ENCODE results near the gene PRKCE.
"Not testable (repeated sequence)": the region's sequence is repeated elsewhere in the genome, so short reads cannot be mapped to it uniquely, and the experiment has no call there.

PRKCE gene

GRCh38 chr2:45889620-45890370 lies 238.3 kb downstream of the PRKCE start:
- no peak for DNase-seq (ENCODE audit: low spot score)

- not testable (repeated sequence) for DNase-seq (ENCODE audit: low spot score)
Observed at GRCh38 chr2:45890371-45890646, 238.8 kb downstream of the PRKCE start.

- DNase-seq (ENCODE audit: low spot score), result no peak
Observed at GRCh38 chr2:45890819-45891218, 239.3 kb downstream of the PRKCE start.

DNA sequence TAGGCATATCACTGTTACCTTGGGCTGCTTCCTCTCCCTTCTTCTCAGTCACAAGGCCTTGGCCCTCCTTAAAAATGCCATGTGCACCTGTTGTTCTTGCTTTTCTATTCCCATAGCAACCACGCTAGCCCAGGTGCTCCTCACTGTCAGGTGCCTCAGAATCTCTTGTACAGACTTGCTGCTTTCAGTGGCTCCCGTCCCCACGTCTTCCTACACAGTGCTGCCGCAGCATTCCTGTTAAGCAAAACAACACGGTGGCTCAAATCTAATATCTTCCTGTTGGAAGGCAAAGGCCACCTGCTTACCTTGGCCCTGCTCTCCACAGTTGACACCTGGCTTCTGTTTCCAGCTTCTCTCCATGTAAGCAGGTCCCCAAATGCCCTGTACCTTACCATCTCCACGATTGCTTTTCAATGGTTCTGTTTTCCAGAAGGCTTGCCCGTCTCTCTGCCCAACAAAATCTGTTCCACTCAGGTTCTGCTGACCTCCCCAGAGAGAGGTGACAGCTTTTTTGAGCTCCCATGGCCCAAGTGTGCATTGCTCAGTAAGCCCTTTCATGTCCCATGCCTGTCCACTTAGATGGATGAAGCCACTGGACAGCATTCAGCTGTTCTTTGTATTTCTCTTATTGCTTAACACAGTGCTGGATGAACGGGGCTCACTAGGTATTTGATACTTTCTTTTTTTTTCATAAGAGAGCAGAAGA lies 240.4 kb downstream of the PRKCE start:
- no peak for DNase-seq (ENCODE audit: low spot score)

DNA sequence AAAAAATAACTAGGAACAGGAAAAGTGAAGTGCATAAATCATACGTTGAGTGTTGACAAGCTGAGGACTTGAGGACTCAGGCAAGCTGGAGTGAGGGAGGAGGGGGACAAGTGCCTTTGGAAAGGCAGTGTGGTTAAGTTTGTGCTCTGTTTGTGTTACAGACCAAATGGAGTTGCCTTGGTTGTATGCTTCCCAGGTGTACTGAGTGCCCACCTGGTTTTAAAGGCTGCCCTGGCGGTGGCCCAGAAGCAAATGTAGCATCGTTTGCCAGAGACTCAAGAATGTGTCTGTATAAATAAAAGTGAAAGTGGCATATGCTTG lies 240.9 kb downstream of the PRKCE start:
- no peak for DNase-seq (ENCODE audit: low spot score)

DNA sequence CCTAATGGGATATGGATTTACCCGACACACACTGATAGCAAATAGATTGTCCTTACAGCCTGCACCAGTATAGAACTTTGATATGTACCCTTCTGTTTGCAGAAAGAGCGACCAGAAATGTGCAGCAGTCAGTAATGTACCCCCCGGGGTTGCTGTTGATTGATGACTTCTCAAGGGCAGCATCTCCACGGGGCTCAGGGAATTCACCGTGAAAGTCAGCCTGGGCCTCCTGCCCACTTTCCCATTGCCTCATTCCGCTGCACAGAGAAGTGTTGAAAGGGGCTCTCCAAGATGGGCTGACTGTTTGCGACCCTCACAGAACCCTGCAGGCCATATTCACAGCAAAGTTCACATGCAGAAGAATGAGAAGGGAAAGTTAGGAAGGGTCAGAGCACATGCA lies 241.3 kb downstream of the PRKCE start:
- no peak for DNase-seq (ENCODE audit: low spot score)

DNA sequence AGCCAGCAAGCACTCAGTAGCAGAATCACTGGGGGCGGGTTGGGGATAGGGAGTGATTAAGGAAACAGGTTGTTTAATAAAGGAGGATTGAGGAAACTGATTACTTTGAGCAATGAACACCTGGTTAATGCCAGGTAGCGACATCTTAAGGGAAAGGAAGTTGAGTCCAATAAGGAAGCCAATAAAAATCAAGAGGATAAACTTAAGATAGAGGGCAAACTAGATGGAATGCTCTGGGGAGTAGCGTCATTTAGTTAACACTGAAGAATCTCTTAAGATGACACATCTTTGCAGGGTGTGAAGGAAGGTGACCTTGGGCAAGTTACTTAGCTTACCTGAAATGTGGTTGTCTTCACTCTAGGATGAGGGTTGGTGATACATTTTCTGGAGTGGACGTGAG lies 242.7 kb downstream of the PRKCE start:
- no peak for DNase-seq (ENCODE audit: low spot score)

DNA sequence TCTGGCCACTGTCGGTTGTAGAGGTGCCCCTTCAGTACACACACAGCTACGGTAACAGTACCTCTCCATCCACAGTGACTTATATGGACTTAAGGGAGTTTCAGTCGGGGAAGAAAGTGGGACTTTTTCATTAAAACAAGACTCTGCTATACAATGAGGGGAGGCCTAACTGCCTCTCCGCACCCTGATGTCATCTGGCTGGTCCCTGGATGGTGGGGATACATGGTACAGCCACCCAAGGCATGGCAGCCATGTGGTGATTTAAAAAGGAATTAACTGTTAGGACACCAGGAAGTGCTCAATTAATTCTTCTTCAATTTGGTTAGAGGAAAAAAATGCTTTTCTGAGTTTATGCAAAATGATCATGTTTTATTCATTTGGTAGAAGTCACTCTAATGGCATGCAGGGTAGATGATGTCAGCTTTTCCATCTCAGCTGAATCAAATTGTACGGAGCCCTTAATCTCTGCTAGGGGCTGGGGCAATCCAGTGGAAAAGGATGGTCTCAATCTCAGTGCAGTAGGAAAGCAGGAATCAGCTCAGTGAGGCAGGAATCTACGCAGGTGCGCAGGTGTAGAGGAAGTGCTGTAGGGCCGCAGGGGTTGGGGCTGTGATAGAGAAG lies 243.9 kb downstream of the PRKCE start:
- no peak for DNase-seq (ENCODE audit: low spot score)

DNA sequence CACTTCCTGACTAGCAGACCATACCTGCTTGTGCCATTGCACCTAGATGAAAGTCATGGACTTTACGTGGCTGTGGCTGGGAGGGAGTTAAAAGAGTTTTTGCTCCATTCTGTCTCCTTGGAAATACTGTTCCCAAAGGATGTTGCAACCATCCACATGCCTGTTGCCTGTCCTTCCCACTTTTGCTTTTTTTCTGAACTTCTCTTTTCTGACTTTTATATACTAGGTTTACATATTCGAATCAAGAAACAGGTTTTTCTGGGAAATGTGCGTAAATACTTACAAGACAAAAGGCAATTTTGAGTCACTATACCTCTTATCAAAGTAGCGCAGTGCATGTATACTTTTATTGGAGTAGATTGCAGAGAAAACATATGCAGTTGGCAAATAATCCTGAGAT lies 244.8 kb downstream of the PRKCE start:
- DNase-seq (ENCODE audit: low spot score), result no peak

DNA sequence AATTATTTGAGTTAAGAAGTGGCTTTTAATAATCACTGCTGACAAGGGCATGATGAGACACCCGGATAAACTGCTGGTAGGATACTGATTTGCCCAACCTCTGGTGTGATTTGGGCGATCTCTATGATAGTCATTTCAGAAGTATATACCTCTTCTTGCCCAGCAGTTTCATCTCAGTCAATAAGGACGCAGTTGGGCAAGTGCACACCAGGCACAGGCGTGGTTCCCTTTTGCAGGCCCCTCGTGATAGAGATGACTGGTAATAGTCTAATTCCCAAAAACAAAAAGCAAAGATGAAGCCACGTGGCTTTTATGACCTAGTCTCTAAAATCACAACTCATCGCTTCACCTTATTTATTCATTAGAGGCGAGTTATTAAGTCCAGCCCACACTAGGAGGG lies 246.4 kb downstream of the PRKCE start:
- DNase-seq (ENCODE audit: low spot score), result no peak

GRCh38 chr2:45898819-45899218 lies 247.3 kb downstream of the PRKCE start:
- DNase-seq (ENCODE audit: low spot score), result no peak

DNA sequence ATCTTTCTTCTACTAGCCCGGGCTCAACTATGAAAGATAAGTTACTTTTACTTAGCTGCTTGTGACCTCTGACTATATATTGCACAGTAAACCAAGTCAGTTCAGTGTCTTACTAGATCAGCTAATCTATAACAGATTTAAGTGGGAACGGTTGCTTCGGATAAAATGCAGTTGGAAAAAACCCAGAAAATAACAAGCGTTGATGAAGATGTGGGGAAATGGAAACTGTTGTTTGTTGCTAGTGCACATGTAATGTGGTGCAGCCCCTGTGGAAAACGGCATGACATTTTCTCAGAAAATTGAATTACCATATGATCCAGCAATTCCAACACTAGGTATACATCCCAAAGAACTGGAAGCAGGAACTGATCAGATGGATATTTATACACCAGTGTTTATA lies 248.5 kb downstream of the PRKCE start:
- no peak for DNase-seq (ENCODE audit: low spot score)

GRCh38 chr2:45901468-45902032 lies 250.1 kb downstream of the PRKCE start:
- no peak for DNase-seq (ENCODE audit: low spot score)

DNA sequence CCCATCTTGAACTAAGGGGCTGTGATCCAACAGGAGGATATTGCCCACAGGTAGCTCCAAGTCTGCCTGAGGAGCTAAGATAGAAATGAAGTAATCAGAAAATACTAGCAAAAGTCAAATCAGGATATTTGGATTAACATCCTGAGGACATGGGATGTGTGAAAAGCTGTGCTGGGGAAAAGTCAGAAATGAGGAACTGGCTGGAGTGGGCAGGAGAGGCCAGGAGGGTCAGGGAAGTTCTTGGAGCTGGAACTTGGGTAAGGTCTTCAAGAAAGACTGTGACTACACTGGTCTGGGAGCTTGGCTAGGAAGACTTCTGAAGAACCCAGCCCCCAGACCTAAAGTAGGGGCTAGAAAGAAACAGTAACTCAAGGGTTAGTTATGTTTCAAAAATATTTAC lies 250.9 kb downstream of the PRKCE start:
- DNase-seq (ENCODE audit: low spot score), result no peak

DNA sequence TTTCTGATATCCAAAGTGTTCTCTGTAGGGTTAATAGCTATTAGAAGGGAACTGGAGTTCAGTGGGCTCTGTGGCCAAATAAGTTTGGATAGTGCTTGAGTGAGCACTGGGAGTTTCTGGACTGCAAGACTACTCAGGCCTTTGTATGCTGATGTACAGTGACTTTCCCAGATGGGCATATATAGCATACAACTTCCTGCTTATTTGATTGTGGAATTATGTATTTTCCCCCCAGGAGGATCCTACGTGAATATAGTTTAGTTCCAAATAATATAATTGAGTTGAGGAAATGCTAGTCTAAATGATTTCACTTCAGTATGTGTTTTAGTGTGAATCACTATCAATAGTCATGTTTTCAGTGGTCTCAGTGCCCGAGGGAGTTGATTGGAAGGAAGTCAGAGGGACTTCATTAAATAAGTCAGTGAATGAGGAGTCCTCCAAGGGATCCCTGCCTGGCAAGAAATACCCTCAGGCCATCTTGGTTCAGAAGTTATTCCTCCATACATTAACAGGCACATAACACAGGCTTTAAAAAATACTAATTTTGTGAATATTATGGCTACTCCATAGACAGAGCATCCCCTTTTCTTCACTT lies 251.4 kb downstream of the PRKCE start:
- DNase-seq (ENCODE audit: low spot score), result no peak

GRCh38 chr2:45904267-45904945 lies 252.9 kb downstream of the PRKCE start:
- DNase-seq (ENCODE audit: low spot score), result no peak

GRCh38 chr2:45904946-45905631 lies 253.6 kb downstream of the PRKCE start:
- no peak for DNase-seq (ENCODE audit: low spot score)

DNA sequence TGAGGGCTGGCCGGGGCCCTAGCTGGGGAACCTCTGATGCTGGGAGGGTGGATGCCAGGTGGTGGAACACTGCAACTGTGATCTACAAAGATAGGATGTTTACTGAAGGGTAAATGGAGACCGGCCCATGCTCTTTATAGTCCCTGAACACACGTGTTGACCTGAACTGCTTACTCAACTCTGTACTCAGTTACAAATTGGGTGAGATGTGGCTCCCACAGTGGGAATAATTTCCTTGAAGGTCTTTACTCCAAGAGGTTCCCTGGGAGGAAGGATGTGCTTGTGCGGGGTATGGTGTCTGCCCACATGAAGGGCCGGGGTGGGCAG lies 254.1 kb downstream of the PRKCE start:
- DNase-seq (ENCODE audit: low spot score), result no peak

DNA sequence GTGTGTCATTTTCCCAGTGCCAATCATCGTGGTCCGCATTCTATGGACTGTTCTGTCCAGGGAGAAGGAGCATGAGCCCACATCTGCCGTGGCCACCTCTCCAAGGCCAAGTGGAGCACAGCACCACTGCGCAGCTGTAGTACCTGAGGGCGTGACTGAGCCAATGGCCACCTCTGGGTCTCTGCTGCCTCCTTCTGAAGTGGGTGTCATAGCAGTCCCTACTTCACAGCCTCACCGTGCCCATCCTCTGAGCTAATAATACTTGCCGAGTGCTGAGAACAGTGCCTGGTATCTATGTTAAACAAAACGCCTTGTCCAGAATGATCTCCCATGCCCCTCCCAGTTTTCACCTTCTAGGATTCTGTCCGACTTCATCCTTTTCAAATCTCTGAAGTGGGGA lies 256.1 kb downstream of the PRKCE start:
- no peak for DNase-seq (ENCODE audit: low spot score)

GRCh38 chr2:45908316-45909170 lies 257.1 kb downstream of the PRKCE start:
- DNase-seq (ENCODE audit: low spot score), result no peak

- DNase-seq (ENCODE audit: low spot score), result no peak
Observed at GRCh38 chr2:45909171-45909565, 257.7 kb downstream of the PRKCE start.

Measured in iPS-NIHi11 (cell line).